GM23338 (cell line): ENCODE results near the gene ZC2HC1B.

Source experiments
- CREB1 ChIP-seq: fragments of 250-450 bp; sonication (Bioruptor Pico); IDR thresholded peaks from 2 replicates; pipeline ENCODE4 v1.5.0; 2020; ENCODE audit warnings: low read depth, mild to moderate bottlenecking, moderate library complexity
- EZH2 ChIP-seq: fragments of 200-600 bp; sonication (generic); IDR thresholded peaks from one replicate; pipeline ENCODE4 v1.8.0; 2017; ENCODE audit warnings: antibody characterized with exemption, mild to moderate bottlenecking, low read depth; ENCODE audit not compliant: unreplicated experiment
- JUNB ChIP-seq: IDR thresholded peaks from one replicate; pipeline ENCODE4 v1.6.1; 2016; ENCODE audit warnings: antibody characterized with exemption; ENCODE audit not compliant: unreplicated experiment
- POLR2AphosphoS5 ChIP-seq: IDR thresholded peaks from 2 replicates; pipeline ENCODE4 v1.6.1; 2016; ENCODE audit warnings: antibody characterized with exemption, low read depth
- TF ChIP-seq, protein P1 (sequence below), 2 experiments: fragments of 200-600 bp in 1 of 2; sonication (generic) in 1 of 2; conservative IDR thresholded peaks; 2 replicates each; pipeline versions ENCODE4 v1.5.1 to v1.6.1; 2016 to 2017; ENCODE audit warnings: antibody characterized with exemption in 2 of 2, low read depth in 2 of 2, mild to moderate bottlenecking in 2 of 2, moderate library complexity in 1 of 2
- TF ChIP-seq, protein P2 (sequence below): IDR thresholded peaks from one replicate; pipeline ENCODE4 v1.6.1; 2018; ENCODE audit warnings: antibody characterized with exemption; ENCODE audit not compliant: unreplicated experiment

DNA sequence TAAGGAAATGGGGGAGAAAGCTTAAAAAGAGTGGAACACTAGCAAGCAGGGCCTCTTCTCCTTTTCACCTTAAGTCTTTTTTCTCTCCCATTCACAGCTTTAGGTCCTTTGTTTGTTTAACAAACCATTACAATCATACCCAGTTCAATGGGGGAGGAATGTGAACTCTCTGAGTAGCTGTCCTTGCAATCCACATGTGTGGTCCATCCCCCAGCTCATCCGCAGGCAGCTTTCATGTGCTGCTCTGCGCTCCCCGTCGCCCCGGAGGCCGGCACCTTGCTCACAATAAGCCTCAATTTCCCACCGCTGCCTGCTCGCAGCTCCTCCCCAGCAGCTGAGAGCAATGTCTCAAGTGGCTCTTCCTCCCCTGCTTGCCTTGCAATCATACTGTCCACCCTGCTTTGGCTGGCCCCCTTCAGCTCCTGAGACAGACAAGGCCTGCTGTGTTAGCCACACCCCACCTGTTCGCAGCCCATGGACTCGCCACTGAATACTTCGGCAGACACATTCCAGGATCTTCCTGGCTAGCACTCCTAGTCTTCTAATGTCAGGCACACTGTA, 94.6 kb downstream of the ZC2HC1B start:
- TF ChIP-seq, protein P1, sequence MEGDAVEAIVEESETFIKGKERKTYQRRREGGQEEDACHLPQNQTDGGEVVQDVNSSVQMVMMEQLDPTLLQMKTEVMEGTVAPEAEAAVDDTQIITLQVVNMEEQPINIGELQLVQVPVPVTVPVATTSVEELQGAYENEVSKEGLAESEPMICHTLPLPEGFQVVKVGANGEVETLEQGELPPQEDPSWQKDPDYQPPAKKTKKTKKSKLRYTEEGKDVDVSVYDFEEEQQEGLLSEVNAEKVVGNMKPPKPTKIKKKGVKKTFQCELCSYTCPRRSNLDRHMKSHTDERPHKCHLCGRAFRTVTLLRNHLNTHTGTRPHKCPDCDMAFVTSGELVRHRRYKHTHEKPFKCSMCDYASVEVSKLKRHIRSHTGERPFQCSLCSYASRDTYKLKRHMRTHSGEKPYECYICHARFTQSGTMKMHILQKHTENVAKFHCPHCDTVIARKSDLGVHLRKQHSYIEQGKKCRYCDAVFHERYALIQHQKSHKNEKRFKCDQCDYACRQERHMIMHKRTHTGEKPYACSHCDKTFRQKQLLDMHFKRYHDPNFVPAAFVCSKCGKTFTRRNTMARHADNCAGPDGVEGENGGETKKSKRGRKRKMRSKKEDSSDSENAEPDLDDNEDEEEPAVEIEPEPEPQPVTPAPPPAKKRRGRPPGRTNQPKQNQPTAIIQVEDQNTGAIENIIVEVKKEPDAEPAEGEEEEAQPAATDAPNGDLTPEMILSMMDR (conservative IDR thresholded peaks at IDR 0.05; ENCODE audit: low read depth in 2 of 2): no peak
- no peak for TF ChIP-seq JUNB
- TF ChIP-seq EZH2: no peak
- TF ChIP-seq CREB1 (CRISPR knock-in tag): 0 out of 2 replicates have a peak, but pooled peaks have one; percentile 25
- TF ChIP-seq, protein P2, sequence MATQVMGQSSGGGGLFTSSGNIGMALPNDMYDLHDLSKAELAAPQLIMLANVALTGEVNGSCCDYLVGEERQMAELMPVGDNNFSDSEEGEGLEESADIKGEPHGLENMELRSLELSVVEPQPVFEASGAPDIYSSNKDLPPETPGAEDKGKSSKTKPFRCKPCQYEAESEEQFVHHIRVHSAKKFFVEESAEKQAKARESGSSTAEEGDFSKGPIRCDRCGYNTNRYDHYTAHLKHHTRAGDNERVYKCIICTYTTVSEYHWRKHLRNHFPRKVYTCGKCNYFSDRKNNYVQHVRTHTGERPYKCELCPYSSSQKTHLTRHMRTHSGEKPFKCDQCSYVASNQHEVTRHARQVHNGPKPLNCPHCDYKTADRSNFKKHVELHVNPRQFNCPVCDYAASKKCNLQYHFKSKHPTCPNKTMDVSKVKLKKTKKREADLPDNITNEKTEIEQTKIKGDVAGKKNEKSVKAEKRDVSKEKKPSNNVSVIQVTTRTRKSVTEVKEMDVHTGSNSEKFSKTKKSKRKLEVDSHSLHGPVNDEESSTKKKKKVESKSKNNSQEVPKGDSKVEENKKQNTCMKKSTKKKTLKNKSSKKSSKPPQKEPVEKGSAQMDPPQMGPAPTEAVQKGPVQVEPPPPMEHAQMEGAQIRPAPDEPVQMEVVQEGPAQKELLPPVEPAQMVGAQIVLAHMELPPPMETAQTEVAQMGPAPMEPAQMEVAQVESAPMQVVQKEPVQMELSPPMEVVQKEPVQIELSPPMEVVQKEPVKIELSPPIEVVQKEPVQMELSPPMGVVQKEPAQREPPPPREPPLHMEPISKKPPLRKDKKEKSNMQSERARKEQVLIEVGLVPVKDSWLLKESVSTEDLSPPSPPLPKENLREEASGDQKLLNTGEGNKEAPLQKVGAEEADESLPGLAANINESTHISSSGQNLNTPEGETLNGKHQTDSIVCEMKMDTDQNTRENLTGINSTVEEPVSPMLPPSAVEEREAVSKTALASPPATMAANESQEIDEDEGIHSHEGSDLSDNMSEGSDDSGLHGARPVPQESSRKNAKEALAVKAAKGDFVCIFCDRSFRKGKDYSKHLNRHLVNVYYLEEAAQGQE: no peak
- TF ChIP-seq POLR2AphosphoS5: no peak; the same call in 1 of the 2 replicates
